Mesothelial cell of epicardium (in vitro differentiated cells): ENCODE data around the gene DUSP22. TPM values are rescaled to one million over a fixed set of nuclear protein-coding genes. Genes with fewer than 3 reads are reported as not detected.

ENCODE experiments used
- DNase-seq, 2 experiments: peaks; one replicate each; pipeline ENCODE4 v3.0.0; 2021; ENCODE audit warnings: low spot score in 2 of 2; ENCODE audit not compliant: unreplicated experiment in 2 of 2
- H3K27ac Mint-ChIP-seq: 2 replicates; pipeline ENCODE4 v1.8.0; 2021; ENCODE audit warnings: mixed read lengths
- H3K27me3 Mint-ChIP-seq: 2 replicates; pipeline ENCODE4 v1.8.0; 2021; ENCODE audit warnings: low read depth, mixed read lengths
- H3K36me3 Mint-ChIP-seq: 2 replicates; pipeline ENCODE4 v1.8.0; 2021; ENCODE audit warnings: mixed read lengths
- H3K4me1 Mint-ChIP-seq: 2 replicates; pipeline ENCODE4 v1.8.0; 2021; ENCODE audit warnings: mixed read lengths
- H3K4me3 Mint-ChIP-seq: 2 replicates; pipeline ENCODE4 v1.8.0; 2021; ENCODE audit warnings: mild to moderate bottlenecking, moderate library complexity, mixed read lengths
- H3K9me3 Mint-ChIP-seq: 2 replicates; pipeline ENCODE4 v1.8.0; 2021; ENCODE audit warnings: mixed read lengths
- CTCF ChIP-seq: fragments of 200-600 bp; sonication (generic); IDR thresholded peaks from one replicate; pipeline ENCODE4 v1.5.0; 2021; ENCODE audit warnings: antibody characterized with exemption; ENCODE audit not compliant: unreplicated experiment
- total RNA-seq: library from RNA; stranded (reverse); gene quantifications from 3 replicates; pipeline ENCODE4 v1.2.1, GENCODE V29; 2021

Gene DUSP22
- total RNA-seq, 1 donor from 2014 or later: 32.0 TPM

- no peaks in the 10 kb centered on the region for H3K4me1 Mint-ChIP-seq
- H3K4me3 Mint-ChIP-seq: no peak overlapping the region
- H3K27ac Mint-ChIP-seq: no peak overlapping the region
- no peaks in the 10 kb centered on the region for H3K36me3 Mint-ChIP-seq
- TF ChIP-seq CTCF: no peak
- H3K9me3 Mint-ChIP-seq: peaks cover 26% of the 10 kb centered on the region
- DNase-seq: no peak
- H3K27me3 Mint-ChIP-seq: peaks cover 51% of the 10 kb centered on the region
Observed at GRCh38 chr6:264626-265025, 27.7 kb upstream of the DUSP22 start.

GRCh38 chr6:268394-268935, 23.8 kb upstream of the DUSP22 start:
- no peaks in the 10 kb centered on the region for H3K36me3 Mint-ChIP-seq
- H3K27me3 Mint-ChIP-seq: peaks cover 52% of the 10 kb centered on the region
- no peak overlapping the region for H3K27ac Mint-ChIP-seq
- H3K4me3 Mint-ChIP-seq: no peak overlapping the region
- no peak for DNase-seq
- no peak for TF ChIP-seq CTCF
- peaks cover 21% of the 10 kb centered on the region for H3K9me3 Mint-ChIP-seq
- no peaks in the 10 kb centered on the region for H3K4me1 Mint-ChIP-seq

DNA sequence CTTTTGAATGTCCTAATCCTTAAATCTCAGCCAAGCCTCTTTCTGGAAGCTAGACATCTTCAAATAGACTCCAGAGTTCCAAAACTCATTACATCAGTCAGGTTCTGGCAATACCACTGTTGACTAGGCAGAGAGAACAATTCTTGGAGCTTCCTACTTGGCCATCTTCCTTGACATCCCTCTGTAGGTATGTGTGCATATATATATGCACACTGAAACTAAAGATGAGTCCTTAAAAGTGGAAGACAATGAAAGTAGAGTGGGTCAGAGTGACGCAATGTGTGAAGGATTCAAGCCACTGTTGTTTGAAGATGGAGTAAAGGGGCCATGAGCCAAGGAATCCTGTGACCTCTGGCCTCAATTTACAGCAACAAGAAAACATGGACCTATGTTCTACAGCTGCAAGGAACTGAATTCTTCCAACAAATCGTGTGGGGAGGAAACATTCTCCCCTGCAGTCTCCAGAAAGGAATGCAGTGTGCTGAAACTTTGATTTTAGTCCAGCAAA, 18.7 kb upstream of the DUSP22 start:
- H3K4me3 Mint-ChIP-seq: no peak overlapping the region
- H3K27me3 Mint-ChIP-seq: peaks cover 49% of the 10 kb centered on the region
- DNase-seq: no peak
- H3K36me3 Mint-ChIP-seq: no peaks in the 10 kb centered on the region
- no peaks in the 10 kb centered on the region for H3K4me1 Mint-ChIP-seq
- peaks cover 20% of the 10 kb centered on the region for H3K9me3 Mint-ChIP-seq
- no peak for TF ChIP-seq CTCF
- no peak overlapping the region for H3K27ac Mint-ChIP-seq

DNA sequence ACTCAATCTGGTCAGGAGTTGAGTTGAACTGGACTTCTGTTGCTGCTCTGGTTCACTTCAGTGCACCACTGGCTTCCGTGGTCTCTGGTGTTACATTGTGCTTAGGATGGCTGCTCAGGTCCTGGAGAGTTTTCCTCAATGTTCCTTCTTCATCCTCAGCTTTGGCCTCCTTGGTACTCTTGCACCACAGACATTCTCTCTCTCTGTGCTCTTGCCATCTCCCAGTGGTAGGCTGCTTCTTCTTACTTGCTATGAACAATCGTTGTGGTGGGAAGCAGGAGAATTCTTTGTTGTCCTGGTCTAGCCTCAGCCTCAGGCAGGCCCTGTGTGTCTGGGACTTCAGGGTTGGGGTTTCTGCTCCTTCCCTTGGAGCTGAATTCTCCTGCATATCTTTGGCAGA, 14.5 kb upstream of the DUSP22 start:
- no peak for DNase-seq
- H3K27me3 Mint-ChIP-seq: peaks cover 39% of the 10 kb centered on the region
- TF ChIP-seq CTCF: no peak
- no peak overlapping the region for H3K4me3 Mint-ChIP-seq
- no peaks in the 10 kb centered on the region for H3K36me3 Mint-ChIP-seq
- H3K27ac Mint-ChIP-seq: no peak overlapping the region
- H3K9me3 Mint-ChIP-seq: peaks cover 10% of the 10 kb centered on the region
- H3K4me1 Mint-ChIP-seq: no peaks in the 10 kb centered on the region

GRCh38 chr6:278494-278893, 13.8 kb upstream of the DUSP22 start:
- no peaks in the 10 kb centered on the region for H3K36me3 Mint-ChIP-seq
- H3K27me3 Mint-ChIP-seq: peaks cover 41% of the 10 kb centered on the region
- no peak overlapping the region for H3K4me3 Mint-ChIP-seq
- H3K9me3 Mint-ChIP-seq: peaks cover 10% of the 10 kb centered on the region
- DNase-seq: no peak
- TF ChIP-seq CTCF: no peak
- H3K27ac Mint-ChIP-seq: no peak overlapping the region
- no peaks in the 10 kb centered on the region for H3K4me1 Mint-ChIP-seq
